H9 (cell line): Measurements from ENCODE around the gene TBCB. TPM values are rescaled to one million over a fixed set of nuclear protein-coding genes. Genes with fewer than 3 reads are reported as not detected.

Experiments used
- DNase-seq: peaks from one replicate; pipeline ENCODE4 v3.0.0-alpha.2; 2017
- H2AFZ ChIP-seq: one replicate; pipeline ENCODE4 v1.6.1; 2013; ENCODE audit warnings: mild to moderate bottlenecking, low read length, control low read depth, moderate library complexity
- H2AK5ac ChIP-seq: 2 replicates; pipeline ENCODE4 v1.6.1; 2013; ENCODE audit warnings: low read length, control low read depth, mixed read lengths; ENCODE audit not compliant: insufficient read length
- H2BK120ac ChIP-seq: one replicate; pipeline ENCODE4 v1.6.1; 2013; ENCODE audit warnings: low read depth, mild to moderate bottlenecking, low read length, control low read depth, inconsistent platforms; ENCODE audit not compliant: poor library complexity, severe bottlenecking
- H2BK12ac ChIP-seq: 2 replicates; pipeline ENCODE4 v1.6.1; 2013; ENCODE audit warnings: low read length, control low read depth, mixed read lengths, low read depth; ENCODE audit not compliant: insufficient read length
- H2BK15ac ChIP-seq: 2 replicates; pipeline ENCODE4 v1.6.1; 2013; ENCODE audit warnings: low read depth, low read length, control low read depth
- H2BK20ac ChIP-seq: one replicate; pipeline ENCODE4 v1.6.1; 2013; ENCODE audit warnings: low read depth, mild to moderate bottlenecking, low read length, control low read depth, inconsistent platforms; ENCODE audit not compliant: poor library complexity, severe bottlenecking
- H2BK5ac ChIP-seq: 2 replicates; pipeline ENCODE4 v1.6.1; 2013; ENCODE audit warnings: low read length, control low read depth, mixed read lengths; ENCODE audit not compliant: insufficient read length
- H3K14ac ChIP-seq: 2 replicates; pipeline ENCODE4 v1.6.1; 2013; ENCODE audit warnings: low read length, control low read depth; ENCODE audit not compliant: insufficient read depth
- H3K18ac ChIP-seq: 2 replicates; pipeline ENCODE4 v1.6.1; 2013; ENCODE audit warnings: low read depth, mild to moderate bottlenecking, mixed read lengths, low read length, control low read depth; ENCODE audit not compliant: insufficient read length
- H3K23ac ChIP-seq: 2 replicates; pipeline ENCODE4 v1.6.1; 2013; ENCODE audit warnings: low read length, control low read depth, mixed read lengths, low read depth; ENCODE audit not compliant: insufficient read length
- H3K23me2 ChIP-seq: 2 replicates; pipeline ENCODE4 v1.6.1; 2013; ENCODE audit warnings: low read depth, mild to moderate bottlenecking, mixed read lengths, low read length, control low read depth; ENCODE audit not compliant: insufficient read length, poor library complexity, severe bottlenecking
- H3K27ac ChIP-seq: 2 replicates; pipeline ENCODE4 v1.5.1; 2013; ENCODE audit warnings: low read length, control low read depth, mixed read lengths, low read depth; ENCODE audit not compliant: insufficient read length
- H3K27me3 ChIP-seq: 2 replicates; pipeline ENCODE4 v1.6.1; 2013; ENCODE audit warnings: low read length, control low read depth, inconsistent platforms; ENCODE audit not compliant: insufficient read depth
- H3K4ac ChIP-seq: 2 replicates; pipeline ENCODE4 v1.6.1; 2013; ENCODE audit warnings: low read depth, mild to moderate bottlenecking, control low read depth, inconsistent platforms, low read length, moderate library complexity
- H3K4me1 ChIP-seq: 2 replicates; pipeline ENCODE4 v1.6.1; 2013; ENCODE audit warnings: low read length, control low read depth, inconsistent platforms; ENCODE audit not compliant: insufficient read depth
- H3K4me2 ChIP-seq: 2 replicates; pipeline ENCODE4 v1.6.1; 2013; ENCODE audit warnings: low read length, control low read depth, mixed read lengths; ENCODE audit not compliant: insufficient read length, insufficient read depth
- H3K56ac ChIP-seq: 2 replicates; pipeline ENCODE4 v1.6.1; 2013; ENCODE audit warnings: low read depth, mild to moderate bottlenecking, mixed read lengths, low read length, control low read depth; ENCODE audit not compliant: insufficient read length
- H3K79me1 ChIP-seq: 2 replicates; pipeline ENCODE4 v1.6.1; 2013; ENCODE audit warnings: low read depth, mild to moderate bottlenecking, moderate library complexity, low read length, control low read depth, inconsistent platforms; ENCODE audit not compliant: insufficient read depth, poor library complexity, severe bottlenecking
- H3K79me2 ChIP-seq: 2 replicates; pipeline ENCODE4 v1.6.1; 2013; ENCODE audit warnings: low read length, control low read depth, inconsistent platforms; ENCODE audit not compliant: insufficient read depth
- H3K9ac ChIP-seq: 2 replicates; pipeline ENCODE4 v1.6.1; 2013; ENCODE audit warnings: low read length, control low read depth, mixed read lengths; ENCODE audit not compliant: insufficient read length; ENCODE audit errors: extremely low read depth
- H3K9me3 ChIP-seq: one replicate; pipeline ENCODE4 v1.6.1; 2013; ENCODE audit warnings: low read depth, low read length, inconsistent platforms; ENCODE audit not compliant: control insufficient read depth
- H3T11ph ChIP-seq: one replicate; pipeline ENCODE4 v1.6.1; 2013; ENCODE audit warnings: mild to moderate bottlenecking, low read length, control low read depth, inconsistent platforms
- H4K20me1 ChIP-seq: one replicate; pipeline ENCODE4 v1.6.1; 2013; ENCODE audit not compliant: control insufficient read depth, insufficient read length, insufficient read depth
- H4K5ac ChIP-seq: 2 replicates; pipeline ENCODE4 v1.6.1; 2013; ENCODE audit warnings: low read depth, mild to moderate bottlenecking, mixed read lengths, low read length, control low read depth; ENCODE audit not compliant: insufficient read length
- H4K8ac ChIP-seq: replicated peaks from 2 replicates; pipeline ENCODE4 v1.6.1; 2013; ENCODE audit warnings: low read length, control low read depth, mixed read lengths, low read depth; ENCODE audit not compliant: insufficient read length
- H4K91ac ChIP-seq: 2 replicates; pipeline ENCODE4 v1.6.1; 2013; ENCODE audit warnings: low read depth, mild to moderate bottlenecking, moderate library complexity, mixed read lengths, low read length, control low read depth; ENCODE audit not compliant: insufficient read length
- H3K27ac Mint-ChIP-seq, 3 experiments: 2 replicates in 2 of 3; 3 replicates in 1 of 3; pipeline ENCODE4 v1.8.0; 2020 to 2021; ENCODE audit warnings: mixed read lengths in 3 of 3, mild to moderate bottlenecking in 1 of 3, moderate library complexity in 1 of 3
- H3K27me3 Mint-ChIP-seq: 2 replicates; pipeline ENCODE4 v1.8.0; 2021; ENCODE audit warnings: low read depth, mild to moderate bottlenecking, moderate library complexity, mixed read lengths
- H3K36me3 Mint-ChIP-seq, 3 experiments: 2 replicates in 2 of 3; 3 replicates in 1 of 3; pipeline ENCODE4 v1.8.0; 2020 to 2021; ENCODE audit warnings: low read depth in 3 of 3, mixed read lengths in 3 of 3; ENCODE audit not compliant: insufficient read depth in 1 of 3
- H3K4me1 Mint-ChIP-seq, 2 experiments: 2 replicates each; pipeline ENCODE4 v1.8.0; 2020; ENCODE audit warnings: mixed read lengths in 2 of 2
- H3K4me3 Mint-ChIP-seq, 2 experiments: 2 replicates in 1 of 2; 3 replicates in 1 of 2; pipeline ENCODE4 v1.8.0; 2020 to 2021; ENCODE audit warnings: mild to moderate bottlenecking in 2 of 2, mixed read lengths in 2 of 2, moderate library complexity in 1 of 2
- H3K9me3 Mint-ChIP-seq, 2 experiments: 2 replicates in 1 of 2; 3 replicates in 1 of 2; pipeline ENCODE4 v1.8.0; 2020; ENCODE audit warnings: mild to moderate bottlenecking in 2 of 2, mixed read lengths in 2 of 2, moderate library complexity in 1 of 2
- CTCF ChIP-seq: fragments of 200-600 bp; sonication (generic); conservative IDR thresholded peaks from 3 replicates; pipeline ENCODE4 v1.8.0; 2021; ENCODE audit warnings: antibody characterized with exemption, mild to moderate bottlenecking
- WGBS: extraction: QIAGEN DNeasy Blood & Tissue Kit; methylation state at CpG from one replicate; pipeline ENCODE4 v1.1.7; 2013; ENCODE audit warnings: missing lambda C conversion rate, low lambda C conversion rate, mixed read lengths; ENCODE audit not compliant: insufficient read length; ENCODE audit errors: extremely low coverage; 5-methylcytosine and 5-hydroxymethylcytosine counted together
- total RNA-seq: library from RNA; stranded (reverse); gene quantifications from 2 replicates; pipeline ENCODE4 v1.2.1, GENCODE V29; 2021

Gene TBCB
- total RNA-seq, 1 experiment from 2014 or later: 216 TPM

DNA sequence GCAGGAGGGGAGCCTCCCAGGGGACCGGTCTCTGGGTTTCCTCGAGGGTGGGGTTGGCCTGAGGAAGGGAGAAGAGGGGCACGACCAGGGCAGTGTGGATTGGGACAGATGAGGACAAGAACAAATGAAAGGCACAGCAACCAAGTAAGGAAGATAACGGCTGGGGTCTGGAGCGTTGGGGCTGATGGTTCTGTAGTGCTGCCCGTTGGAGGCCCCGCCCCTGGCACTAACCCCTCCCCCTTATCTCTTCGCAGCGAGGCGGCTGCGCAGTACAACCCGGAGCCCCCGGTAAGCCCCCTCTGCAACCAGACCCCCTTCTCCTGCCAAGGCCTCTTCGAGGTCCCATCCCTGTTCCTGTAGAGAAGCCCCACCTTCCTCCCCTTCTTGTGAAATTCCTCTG, 26.8 kb downstream of the TBCB start:
- no peaks in the 10 kb centered on the region for H3K79me2 ChIP-seq
- H3K23me2 ChIP-seq: peaks cover 4% of the 10 kb centered on the region
- H3K27ac ChIP-seq: no peak overlapping the region
- H4K5ac ChIP-seq: no peak overlapping the region
- no peak overlapping the region for H3K4ac ChIP-seq
- no peak overlapping the region for H3K56ac ChIP-seq
- Mint-ChIP-seq H3K4me1 (peaks cover 9 to 14% of the 10 kb centered on the region in 2 experiments), H3K27ac (peak overlapping the region in 2 of 3 experiments; percentile 89 to 97; a peak in 2 of 7 replicates), H3K27me3 (no peaks in the 10 kb centered on the region; the same call in 1 of the 2 replicates), H3K9me3 (no peaks in the 10 kb centered on the region; a peak in 1 of 5 replicates), H3K4me3 (peak overlapping the region; percentile 96 to 99), H3K36me3 (peaks cover 35 to 51% (median 49%) of the 10 kb centered on the region in 3 experiments; a peak in 6 of 7 replicates)
- no peak overlapping the region for H3K9ac ChIP-seq
- no peak overlapping the region for H2BK12ac ChIP-seq
- no peak overlapping the region for H2BK20ac ChIP-seq
- TF ChIP-seq CTCF: no peak
- no peak overlapping the region for H4K8ac ChIP-seq
- no peak overlapping the region for H4K91ac ChIP-seq
- no peak overlapping the region for H2BK120ac ChIP-seq
- no peaks in the 10 kb centered on the region for H3K79me1 ChIP-seq
- no peak overlapping the region for H2BK5ac ChIP-seq
- H3K27me3 ChIP-seq: no peaks in the 10 kb centered on the region
- no peak overlapping the region for H3T11ph ChIP-seq
- H3K9me3 ChIP-seq: no peaks in the 10 kb centered on the region
- H4K20me1 ChIP-seq: no peaks in the 10 kb centered on the region
- no CpG with 5 or more reads among the region's 14 CpGs for WGBS
- no peak overlapping the region for H3K14ac ChIP-seq
- H3K18ac ChIP-seq: no peak overlapping the region
- H3K4me1 ChIP-seq: no peaks in the 10 kb centered on the region
- DNase-seq: no peak
- H2AFZ ChIP-seq: no peak overlapping the region
- H3K4me2 ChIP-seq: no peak overlapping the region
- no peak overlapping the region for H2BK15ac ChIP-seq
- H3K23ac ChIP-seq: no peak overlapping the region
- H2AK5ac ChIP-seq: no peak overlapping the region
